GM12878 (cell line): ENCODE results near the gene NEAT1. TPM values are rescaled to one million over a fixed set of nuclear protein-coding genes. Genes with fewer than 3 reads are reported as not detected.

Experiments used
- ATAC-seq: fragments of 200-7000 bp; cut with Tn5 transposase; 3 replicates; pipeline ENCODE4 v1.9.1; 2020; ENCODE audit warnings: mild to moderate bottlenecking, moderate library complexity
- BruUV-seq: library from RNA; stranded (reverse); fragments of 400-500 nt; replicated peaks from 2 replicates; lab custom pipeline; 2021; lab: Mats Ljungman, UMichigan
- CTCF ChIA-PET: fragments of 300-600 bp; sonication (Branson Sonifier 250); formaldehyde crosslinking; extraction: SDS; loops from one replicate; lab custom pipeline; 2021; ENCODE audit warnings: inconsistent platforms; lab: Yijun Ruan, JAX
- POLR2A ChIA-PET: fragments of 350-600 bp; formaldehyde crosslinking; extraction: SDS; loops from one replicate; lab custom pipeline; 2021; ENCODE audit warnings: inconsistent platforms; lab: Charles Lee
- RAD21 ChIA-PET: fragments of 300-600 bp; sonication (Branson Sonifier 250); formaldehyde crosslinking; loops from one replicate; lab custom pipeline; 2023; ENCODE audit warnings: antibody characterized with exemption; ENCODE audit not compliant: unreplicated experiment; lab: Charles Lee
- SMC1A ChIA-PET: fragments of 300-600 bp; sonication (Branson Sonifier 250); formaldehyde crosslinking; loops from one replicate; lab custom pipeline; 2023; ENCODE audit not compliant: unreplicated experiment, uncharacterized antibody; lab: Charles Lee
- DNase-seq: peaks from one replicate; pipeline ENCODE4 v3.0.0-alpha.2; 2011; ENCODE audit warnings: low read depth, low spot score
- FAIRE-seq: peaks from 3 replicates; lab custom pipeline; 2011; peaks lifted over from hg19 to GRCh38; lab: Jason Lieb, UNC
- H2AFZ ChIP-seq: 2 replicates; pipeline ENCODE4 v1.6.0; 2011; ENCODE audit warnings: low read depth, low read length, control low read depth; ENCODE audit not compliant: control insufficient read depth
- H3K27ac ChIP-seq: 2 replicates; pipeline ENCODE4 v1.5.1; 2011; ENCODE audit warnings: control low read depth; ENCODE audit not compliant: control insufficient read depth, insufficient read depth
- H3K27me3 ChIP-seq, 2 experiments: replicated peaks in 1 of 2; 2 replicates each; pipeline versions ENCODE4 v1.6.0 to v1.6.1; 2011; ENCODE audit warnings: low read length in 1 of 2; ENCODE audit not compliant: control insufficient read depth in 2 of 2, insufficient read depth in 2 of 2
- H3K36me3 ChIP-seq, 2 experiments: 2 replicates each; pipeline ENCODE4 v1.5.1; 2011; ENCODE audit warnings: low read length in 1 of 2; ENCODE audit not compliant: control insufficient read depth in 2 of 2, insufficient read depth in 2 of 2
- H3K4me1 ChIP-seq: 2 replicates; pipeline ENCODE4 v1.6.1; 2011; ENCODE audit warnings: mild to moderate bottlenecking, low read length, moderate library complexity, mixed read lengths; ENCODE audit not compliant: control insufficient read depth, insufficient read depth
- H3K4me2 ChIP-seq: 2 replicates; pipeline ENCODE4 v1.6.0; 2011; ENCODE audit warnings: control low read depth; ENCODE audit not compliant: control insufficient read depth, insufficient read depth
- H3K4me3 ChIP-seq: fragments of 200-600 bp; sonication (generic); 2 replicates; pipeline ENCODE4 v1.5.1; 2016
- H3K79me2 ChIP-seq: 2 replicates; pipeline ENCODE4 v1.6.0; 2011; ENCODE audit warnings: low read length; ENCODE audit not compliant: control insufficient read depth, insufficient read depth
- H3K9ac ChIP-seq: 2 replicates; pipeline ENCODE4 v1.8.0; 2011; ENCODE audit warnings: low read length, control low read depth, mixed read lengths; ENCODE audit not compliant: control insufficient read depth, insufficient read depth
- H3K9me3 ChIP-seq: replicated peaks from 3 replicates; pipeline ENCODE4 v1.5.1; 2011; ENCODE audit warnings: mild to moderate bottlenecking, low read length; ENCODE audit not compliant: control insufficient read depth, insufficient read depth
- H4K20me1 ChIP-seq: 2 replicates; pipeline ENCODE4 v1.6.0; 2011; ENCODE audit not compliant: control insufficient read depth, insufficient read depth
- KLF5 ChIP-seq: fragments of 450-650 bp; IDR thresholded peaks from 2 replicates; pipeline ENCODE4 v1.6.1; 2014; ENCODE audit warnings: mild to moderate bottlenecking; ENCODE audit not compliant: partially characterized antibody
- NFYB ChIP-seq: IDR thresholded peaks from 2 replicates; pipeline ENCODE4 v1.6.1; 2011; ENCODE audit warnings: low read depth, mild to moderate bottlenecking, low read length, improper control_type of control experiment, moderate library complexity; ENCODE audit not compliant: insufficient read depth
- NR2F1 ChIP-seq: fragments of 450-650 bp; conservative IDR thresholded peaks from 2 replicates; pipeline ENCODE4 v1.6.1; 2017; ENCODE audit warnings: mild to moderate bottlenecking
- SMARCA5 ChIP-seq: fragments of 450-650 bp; IDR thresholded peaks from 2 replicates; pipeline ENCODE4 v1.6.1; 2017; ENCODE audit warnings: mild to moderate bottlenecking
- SRF ChIP-seq, 2 experiments: IDR thresholded peaks; 2 replicates each; pipeline ENCODE4 v1.6.1; 2011; ENCODE audit warnings: low read depth in 2 of 2, low read length in 2 of 2, mild to moderate bottlenecking in 1 of 2, moderate library complexity in 1 of 2
- ZNF274 ChIP-seq: IDR thresholded peaks from one replicate; pipeline ENCODE4 v1.8.0; 2011; ENCODE audit not compliant: insufficient read length, insufficient read depth
- WGBS: methylation state at CpG from one replicate; pipeline ENCODE4 v1.1.6; 2016; ENCODE audit warnings: low lambda C conversion rate; ENCODE audit not compliant: insufficient replicate concordance, insufficient coverage; ENCODE audit errors: missing lambda C conversion rate; 5-methylcytosine and 5-hydroxymethylcytosine counted together
- in situ Hi-C: fragments of 300-500 bp; cut with MboI; formaldehyde crosslinking; loops from 9 replicates; pipeline ENCODE4 v1.14.3; 2018; ENCODE audit warnings: mixed read lengths
- intact Hi-C: fragments of 100-400 bp; cut with micrococcal nuclease; formaldehyde crosslinking; loops from one replicate; pipeline ENCODE4 v1.14.2; 2022; ENCODE audit not compliant: unreplicated experiment
- polyA plus RNA-seq, 11 experiments: library from polyadenylated mRNA; depleted of rRNA in 4 of 11; unstranded in 6 of 11; stranded (reverse) in 5 of 11; fragments of >200 nt; fragmentation: Nextera tagmentation in 4 of 11; fragmentation: Illumina TruSeq in 1 of 11; extraction: Ambion mirVana in 4 of 11; extraction: Trizol in 1 of 11; gene quantifications; 1 replicate in 1 of 11; 2 replicates in 10 of 11; pipeline versions ENCODE4 v1.2.1 to v1.2.3, GENCODE V29; 2011 to 2016; ENCODE audit warnings: inconsistent platforms in 2 of 11, missing spikeins in 2 of 11, low read depth in 1 of 11
- total RNA-seq, 4 experiments: library from RNA; depleted of rRNA in 3 of 4; stranded (reverse); fragments of >200 nt in 3 of 4; fragmentation: Illumina TruSeq in 1 of 4; extraction: Trizol in 1 of 4; gene quantifications; 2 replicates each; pipeline versions ENCODE4 v1.2.1 to v1.2.3, GENCODE V29; 2013 to 2021
- TF ChIP-seq, protein P1 (sequence below): IDR thresholded peaks from 2 replicates; pipeline ENCODE4 v1.6.1; 2011; ENCODE audit warnings: borderline replicate concordance, low read depth, mild to moderate bottlenecking, moderate library complexity, low read length; ENCODE audit not compliant: insufficient read depth, poor library complexity, severe bottlenecking
- TF ChIP-seq, protein P2 (sequence below): fragments of 150-350 bp; IDR thresholded peaks from 2 replicates; pipeline ENCODE4 v1.6.1; 2016; ENCODE audit warnings: low read depth, low read length
- TF ChIP-seq, protein P3 (sequence below): fragments of 450-650 bp; formaldehyde crosslinking; IDR thresholded peaks from 2 replicates; pipeline ENCODE4 v1.4.0; 2022; ENCODE audit warnings: mild to moderate bottlenecking, moderate library complexity
- TF ChIP-seq, protein P4 (sequence below): fragments of 450-650 bp; IDR thresholded peaks from 2 replicates; pipeline ENCODE4 v1.6.1; 2017; ENCODE audit warnings: antibody characterized with exemption, mild to moderate bottlenecking, moderate library complexity

NEAT1 gene
- total and polyA plus RNA-seq, 10 of the 15 experiments (the other 5 are each of a cell fraction or from before 2014, with no cell fraction given), result 13.6 to 328 (median 69.4) TPM

DNA sequence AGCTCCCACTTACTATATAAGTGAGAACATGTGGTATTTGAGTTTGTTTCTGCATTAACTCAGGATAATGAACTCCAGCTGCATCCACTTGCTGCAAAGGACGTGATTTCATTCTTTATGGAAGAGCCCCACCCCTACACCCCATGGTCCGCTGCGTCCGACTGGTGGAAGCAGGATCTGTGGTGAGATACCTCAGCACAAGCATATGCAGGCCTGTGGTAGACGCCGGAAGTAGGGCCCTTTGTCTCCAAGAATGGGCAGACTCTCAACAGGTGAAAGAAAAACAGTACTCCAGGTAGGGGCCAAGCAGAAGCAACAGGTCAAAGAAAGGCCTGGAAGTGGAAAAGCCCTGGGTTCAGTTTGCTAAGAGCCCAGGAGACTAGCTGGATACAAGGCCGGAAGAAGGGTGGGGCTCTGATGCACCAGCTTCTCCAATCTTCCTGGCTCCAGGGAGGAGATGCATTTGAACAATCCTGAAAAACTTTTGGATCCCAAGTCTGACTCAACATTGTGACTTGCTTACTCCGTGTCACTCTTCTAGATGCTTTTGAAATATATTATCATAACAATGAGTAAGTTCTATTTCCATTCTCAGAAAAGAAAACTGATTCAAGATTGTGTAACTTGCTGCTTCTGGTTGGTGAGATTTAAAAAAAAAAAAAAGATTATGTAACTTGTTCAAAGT is 30.4 kb downstream of the NEAT1 start:
- POLR2A ChIA-PET, result interaction anchor here (0.7 to 1.0 kb wide), 2 partner anchors 19 to 66 kb away, joined by 3 to 4 read pairs; no protein-coding TSS in a partner anchor
- CTCF ChIA-PET, result no interaction called here
- ATAC-seq (no peak), FAIRE-seq (no peak), DNase-seq (no peak)
- RAD21 ChIA-PET, result no interaction called here
- Histone ChIP-seq H3K9me3 (no peaks in the 10 kb centered on the region), H4K20me1 (no peaks in the 10 kb centered on the region), H3K9ac (no peak overlapping the region), H3K36me3 (no peaks in the 10 kb centered on the region), H3K4me2 (no peak overlapping the region), H3K27me3 (no peaks in the 10 kb centered on the region), H2AFZ (no peak overlapping the region), H3K4me1 (peaks cover 17% of the 10 kb centered on the region), H3K79me2 (peaks cover 32% of the 10 kb centered on the region), H3K27ac (no peak overlapping the region), H3K4me3 (no peak overlapping the region)
- 90% methylated on average over 8 of the region's 8 CpGs for WGBS
- no TSS peak for BruUV-seq
- in situ Hi-C loops, result no loop called here
- SMC1A ChIA-PET, result no interaction called here
- TF ChIP-seq, protein P1, sequence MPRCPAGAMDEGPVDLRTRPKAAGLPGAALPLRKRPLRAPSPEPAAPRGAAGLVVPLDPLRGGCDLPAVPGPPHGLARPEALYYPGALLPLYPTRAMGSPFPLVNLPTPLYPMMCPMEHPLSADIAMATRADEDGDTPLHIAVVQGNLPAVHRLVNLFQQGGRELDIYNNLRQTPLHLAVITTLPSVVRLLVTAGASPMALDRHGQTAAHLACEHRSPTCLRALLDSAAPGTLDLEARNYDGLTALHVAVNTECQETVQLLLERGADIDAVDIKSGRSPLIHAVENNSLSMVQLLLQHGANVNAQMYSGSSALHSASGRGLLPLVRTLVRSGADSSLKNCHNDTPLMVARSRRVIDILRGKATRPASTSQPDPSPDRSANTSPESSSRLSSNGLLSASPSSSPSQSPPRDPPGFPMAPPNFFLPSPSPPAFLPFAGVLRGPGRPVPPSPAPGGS, result no peak
- TF ChIP-seq SMARCA5 (no peak), KLF5 (no peak), ZNF274 (no peak), SRF (IDR thresholded peaks at IDR 0.05; ENCODE audit: low read depth in 2 of 2, low read length in 2 of 2) (no peak), NFYB (no peak), NR2F1 (no peak)
- TF ChIP-seq, protein P2, sequence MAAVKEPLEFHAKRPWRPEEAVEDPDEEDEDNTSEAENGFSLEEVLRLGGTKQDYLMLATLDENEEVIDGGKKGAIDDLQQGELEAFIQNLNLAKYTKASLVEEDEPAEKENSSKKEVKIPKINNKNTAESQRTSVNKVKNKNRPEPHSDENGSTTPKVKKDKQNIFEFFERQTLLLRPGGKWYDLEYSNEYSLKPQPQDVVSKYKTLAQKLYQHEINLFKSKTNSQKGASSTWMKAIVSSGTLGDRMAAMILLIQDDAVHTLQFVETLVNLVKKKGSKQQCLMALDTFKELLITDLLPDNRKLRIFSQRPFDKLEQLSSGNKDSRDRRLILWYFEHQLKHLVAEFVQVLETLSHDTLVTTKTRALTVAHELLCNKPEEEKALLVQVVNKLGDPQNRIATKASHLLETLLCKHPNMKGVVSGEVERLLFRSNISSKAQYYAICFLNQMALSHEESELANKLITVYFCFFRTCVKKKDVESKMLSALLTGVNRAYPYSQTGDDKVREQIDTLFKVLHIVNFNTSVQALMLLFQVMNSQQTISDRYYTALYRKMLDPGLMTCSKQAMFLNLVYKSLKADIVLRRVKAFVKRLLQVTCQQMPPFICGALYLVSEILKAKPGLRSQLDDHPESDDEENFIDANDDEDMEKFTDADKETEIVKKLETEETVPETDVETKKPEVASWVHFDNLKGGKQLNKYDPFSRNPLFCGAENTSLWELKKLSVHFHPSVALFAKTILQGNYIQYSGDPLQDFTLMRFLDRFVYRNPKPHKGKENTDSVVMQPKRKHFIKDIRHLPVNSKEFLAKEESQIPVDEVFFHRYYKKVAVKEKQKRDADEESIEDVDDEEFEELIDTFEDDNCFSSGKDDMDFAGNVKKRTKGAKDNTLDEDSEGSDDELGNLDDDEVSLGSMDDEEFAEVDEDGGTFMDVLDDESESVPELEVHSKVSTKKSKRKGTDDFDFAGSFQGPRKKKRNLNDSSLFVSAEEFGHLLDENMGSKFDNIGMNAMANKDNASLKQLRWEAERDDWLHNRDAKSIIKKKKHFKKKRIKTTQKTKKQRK, result no peak
- TF ChIP-seq, protein P3, sequence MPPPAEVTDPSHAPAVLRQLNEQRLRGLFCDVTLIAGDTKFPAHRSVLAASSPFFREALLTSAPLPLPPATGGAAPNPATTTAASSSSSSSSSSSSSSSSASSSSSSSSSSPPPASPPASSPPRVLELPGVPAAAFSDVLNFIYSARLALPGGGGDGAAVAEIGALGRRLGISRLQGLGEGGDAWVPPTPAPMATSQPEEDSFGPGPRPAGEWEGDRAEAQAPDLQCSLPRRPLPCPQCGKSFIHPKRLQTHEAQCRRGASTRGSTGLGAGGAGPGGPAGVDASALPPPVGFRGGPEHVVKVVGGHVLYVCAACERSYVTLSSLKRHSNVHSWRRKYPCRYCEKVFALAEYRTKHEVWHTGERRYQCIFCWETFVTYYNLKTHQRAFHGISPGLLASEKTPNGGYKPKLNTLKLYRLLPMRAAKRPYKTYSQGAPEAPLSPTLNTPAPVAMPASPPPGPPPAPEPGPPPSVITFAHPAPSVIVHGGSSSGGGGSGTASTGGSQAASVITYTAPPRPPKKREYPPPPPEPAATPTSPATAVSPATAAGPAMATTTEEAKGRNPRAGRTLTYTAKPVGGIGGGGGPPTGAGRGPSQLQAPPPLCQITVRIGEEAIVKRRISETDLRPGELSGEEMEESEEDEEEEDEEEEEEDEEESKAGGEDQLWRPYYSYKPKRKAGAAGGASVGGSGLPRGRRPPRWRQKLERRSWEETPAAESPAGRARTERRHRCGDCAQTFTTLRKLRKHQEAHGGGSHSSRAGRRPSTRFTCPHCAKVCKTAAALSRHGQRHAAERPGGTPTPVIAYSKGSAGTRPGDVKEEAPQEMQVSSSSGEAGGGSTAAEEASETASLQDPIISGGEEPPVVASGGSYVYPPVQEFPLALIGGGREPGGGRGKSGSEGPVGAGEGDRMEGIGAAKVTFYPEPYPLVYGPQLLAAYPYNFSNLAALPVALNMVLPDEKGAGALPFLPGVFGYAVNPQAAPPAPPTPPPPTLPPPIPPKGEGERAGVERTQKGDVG (CRISPR knock-in tag), result no peak
- TF ChIP-seq, protein P4, sequence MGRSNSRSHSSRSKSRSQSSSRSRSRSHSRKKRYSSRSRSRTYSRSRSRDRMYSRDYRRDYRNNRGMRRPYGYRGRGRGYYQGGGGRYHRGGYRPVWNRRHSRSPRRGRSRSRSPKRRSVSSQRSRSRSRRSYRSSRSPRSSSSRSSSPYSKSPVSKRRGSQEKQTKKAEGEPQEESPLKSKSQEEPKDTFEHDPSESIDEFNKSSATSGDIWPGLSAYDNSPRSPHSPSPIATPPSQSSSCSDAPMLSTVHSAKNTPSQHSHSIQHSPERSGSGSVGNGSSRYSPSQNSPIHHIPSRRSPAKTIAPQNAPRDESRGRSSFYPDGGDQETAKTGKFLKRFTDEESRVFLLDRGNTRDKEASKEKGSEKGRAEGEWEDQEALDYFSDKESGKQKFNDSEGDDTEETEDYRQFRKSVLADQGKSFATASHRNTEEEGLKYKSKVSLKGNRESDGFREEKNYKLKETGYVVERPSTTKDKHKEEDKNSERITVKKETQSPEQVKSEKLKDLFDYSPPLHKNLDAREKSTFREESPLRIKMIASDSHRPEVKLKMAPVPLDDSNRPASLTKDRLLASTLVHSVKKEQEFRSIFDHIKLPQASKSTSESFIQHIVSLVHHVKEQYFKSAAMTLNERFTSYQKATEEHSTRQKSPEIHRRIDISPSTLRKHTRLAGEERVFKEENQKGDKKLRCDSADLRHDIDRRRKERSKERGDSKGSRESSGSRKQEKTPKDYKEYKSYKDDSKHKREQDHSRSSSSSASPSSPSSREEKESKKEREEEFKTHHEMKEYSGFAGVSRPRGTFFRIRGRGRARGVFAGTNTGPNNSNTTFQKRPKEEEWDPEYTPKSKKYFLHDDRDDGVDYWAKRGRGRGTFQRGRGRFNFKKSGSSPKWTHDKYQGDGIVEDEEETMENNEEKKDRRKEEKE, result no peak
- intact Hi-C loops, result no loop called here
